Left ventricle myocardium superior (tissue), 1 donor: ENCODE results near the gene PIAS4. TPM values are rescaled to one million over a fixed set of nuclear protein-coding genes. Genes with fewer than 3 reads are reported as not detected.

Source experiments
- ATAC-seq: fragments of 200-7000 bp; cut with Tn5 transposase; one replicate; pipeline ENCODE4 v1.9.1; 2020; ENCODE audit warnings: mild to moderate bottlenecking, moderate library complexity
- DNase-seq: peaks from one replicate; pipeline ENCODE4 v3.0.0-alpha.2; 2020
- intact Hi-C: fragments of 100-400 bp; cut with micrococcal nuclease; formaldehyde crosslinking; loops from one replicate; pipeline ENCODE4 v1.11.0; 2022
- total RNA-seq: library from RNA; stranded (reverse); fragmentation: NEBNext Ultra II Directional; extraction: Animal tissue kit (Norgen Biotek cat#: 25700); gene quantifications from one replicate; pipeline ENCODE4 v1.2.1, GENCODE V29; 2021
- donor health status: DM: no; HTN: yes; CAD: no; lungs with severe emphysema.

Gene PIAS4
- total RNA-seq, 1 donor from 2014 or later = 19.8 TPM

DNA sequence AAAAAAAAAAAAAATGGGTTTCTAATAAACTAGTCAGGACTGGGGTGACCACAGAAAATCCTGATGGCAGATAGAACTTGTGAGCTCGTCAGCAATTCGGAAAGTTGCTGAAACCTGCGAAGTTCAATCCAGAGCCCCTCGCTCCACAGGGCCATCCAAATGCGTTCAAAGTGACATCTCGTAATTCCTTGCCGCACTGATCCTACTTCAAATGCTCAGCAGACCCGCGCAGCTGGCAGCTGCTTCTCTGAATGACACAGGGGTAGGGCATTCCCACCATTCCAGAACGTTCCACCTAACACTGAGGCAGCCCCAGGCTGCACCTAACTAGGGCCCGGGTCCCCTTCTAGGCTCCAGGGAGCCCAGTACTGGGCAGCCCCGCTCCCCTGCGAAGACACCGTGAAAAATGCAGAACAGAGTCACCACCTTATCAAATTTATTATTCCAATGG lies 31.9 kb upstream of the PIAS4 start:
- intact Hi-C loops = no loop called here
- no peak for DNase-seq
- no peak for ATAC-seq

GRCh38 chr19:3976495-3977241 lies 30.9 kb upstream of the PIAS4 start:
- intact Hi-C loops = no loop called here
- no peak for DNase-seq
- ATAC-seq = peak; percentile 16

GRCh38 chr19:3977242-3978143 lies 30.0 kb upstream of the PIAS4 start:
- intact Hi-C loops = no loop called here
- DNase-seq (no peak), ATAC-seq (no peak)

DNA sequence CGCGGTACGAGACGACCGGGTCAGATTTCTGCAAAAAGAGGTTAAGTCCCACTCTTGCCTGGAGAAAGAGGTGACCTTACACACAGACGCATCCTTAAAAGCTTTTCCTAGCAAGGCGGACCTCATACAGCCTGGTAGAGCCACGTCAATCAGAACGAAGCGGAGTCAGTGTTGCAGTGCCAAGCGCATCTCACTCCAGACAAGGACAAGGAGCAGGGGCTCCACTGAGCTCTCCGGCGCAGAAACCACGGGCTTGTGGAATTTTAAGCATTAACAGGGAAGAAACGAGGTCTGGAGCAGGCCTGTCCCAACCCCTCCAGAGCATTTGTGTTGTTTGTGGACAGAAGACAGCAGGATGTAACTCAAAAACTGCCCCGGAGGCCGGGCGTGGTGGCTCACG lies 29.4 kb upstream of the PIAS4 start:
- intact Hi-C loops = no loop called here
- DNase-seq (no peak), ATAC-seq (no peak)

GRCh38 chr19:3979289-3979673 lies 28.3 kb upstream of the PIAS4 start:
- intact Hi-C loops = no loop called here
- DNase-seq (no peak), ATAC-seq (no peak)

DNA sequence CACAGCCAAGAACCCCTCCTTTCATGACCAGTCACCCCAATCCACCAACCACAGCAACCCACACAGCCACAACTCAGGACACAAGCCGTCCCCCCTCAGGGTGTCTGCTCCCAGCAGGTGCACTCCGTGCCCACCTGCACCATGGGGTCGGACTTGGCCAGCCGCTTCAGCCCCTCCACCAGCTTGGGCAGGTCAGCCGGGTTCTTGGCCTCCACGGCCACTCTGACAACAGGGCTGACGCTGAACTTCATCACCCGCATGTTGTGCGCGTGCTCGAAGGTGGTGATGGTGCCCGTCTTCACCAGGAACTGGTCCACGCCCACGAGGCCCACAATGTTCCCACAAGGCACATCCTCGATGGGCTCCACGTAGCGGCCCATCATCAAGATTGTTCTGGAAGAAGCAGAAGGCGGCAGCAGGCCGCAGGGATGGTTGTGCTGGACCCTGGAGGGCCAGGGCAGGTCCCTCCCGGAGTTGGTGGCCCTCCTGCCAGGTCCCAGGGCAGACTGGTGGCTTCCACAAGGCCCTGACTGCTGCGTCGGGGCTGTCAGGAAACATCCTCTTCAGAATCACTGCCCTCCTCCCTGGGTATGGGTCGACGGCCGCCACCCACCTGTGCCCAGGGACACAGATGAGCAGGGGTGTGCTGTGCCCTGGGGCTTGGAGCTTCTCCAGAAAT lies 27.7 kb upstream of the PIAS4 start:
- DNase-seq (no peak), ATAC-seq (no peak)
- intact Hi-C loops = no loop called here

DNA sequence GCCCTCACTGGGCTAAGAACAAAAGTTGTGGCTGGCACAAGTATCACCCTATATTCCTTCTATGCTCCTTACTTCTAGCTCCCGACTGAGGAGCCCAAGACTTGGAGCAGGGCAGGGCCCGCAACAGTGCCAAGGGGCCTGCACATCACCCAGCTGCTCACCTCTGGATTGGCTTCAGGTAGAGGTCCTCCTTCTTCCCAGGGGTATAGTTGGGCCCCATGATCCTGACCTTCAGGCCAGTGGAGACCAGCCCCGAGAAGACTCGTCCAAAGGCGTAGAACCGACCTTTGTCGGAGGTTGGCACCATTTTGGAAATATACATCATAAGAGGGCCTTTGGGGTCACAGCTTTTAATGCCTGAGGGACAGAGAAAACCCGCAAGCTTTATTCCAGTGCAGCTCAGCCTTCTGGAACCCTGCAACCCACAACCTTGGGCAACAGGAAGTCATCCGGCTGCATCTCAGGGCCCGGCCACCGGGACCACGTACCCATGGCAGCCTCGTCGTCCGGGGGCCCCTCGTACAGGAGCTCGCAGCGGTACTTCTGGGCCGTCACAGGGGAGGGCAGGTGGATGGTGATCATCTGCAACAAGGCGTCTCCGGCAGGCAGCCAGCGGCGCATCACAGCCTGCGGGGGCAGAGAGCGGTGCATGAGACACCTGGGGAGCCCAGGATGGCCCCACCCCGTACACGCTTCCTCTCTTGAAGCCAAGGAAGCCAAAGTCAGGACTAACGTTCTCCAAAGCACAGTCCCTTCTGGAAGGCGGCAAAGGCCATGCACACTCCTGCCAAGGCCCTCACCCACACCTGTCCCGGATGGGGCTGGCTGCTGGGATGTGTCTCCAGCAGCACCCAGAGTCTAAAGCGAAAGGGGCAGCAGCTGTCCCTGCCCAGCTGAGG lies 26.9 kb upstream of the PIAS4 start:
- intact Hi-C loops = no loop called here
- DNase-seq = no peak
- no peak for ATAC-seq

- DNase-seq (no peak), ATAC-seq (no peak)
- intact Hi-C loops = no loop called here
These were observed 26.2 kb upstream of the PIAS4 start for GRCh38 chr19:3981373-3981735.

DNA sequence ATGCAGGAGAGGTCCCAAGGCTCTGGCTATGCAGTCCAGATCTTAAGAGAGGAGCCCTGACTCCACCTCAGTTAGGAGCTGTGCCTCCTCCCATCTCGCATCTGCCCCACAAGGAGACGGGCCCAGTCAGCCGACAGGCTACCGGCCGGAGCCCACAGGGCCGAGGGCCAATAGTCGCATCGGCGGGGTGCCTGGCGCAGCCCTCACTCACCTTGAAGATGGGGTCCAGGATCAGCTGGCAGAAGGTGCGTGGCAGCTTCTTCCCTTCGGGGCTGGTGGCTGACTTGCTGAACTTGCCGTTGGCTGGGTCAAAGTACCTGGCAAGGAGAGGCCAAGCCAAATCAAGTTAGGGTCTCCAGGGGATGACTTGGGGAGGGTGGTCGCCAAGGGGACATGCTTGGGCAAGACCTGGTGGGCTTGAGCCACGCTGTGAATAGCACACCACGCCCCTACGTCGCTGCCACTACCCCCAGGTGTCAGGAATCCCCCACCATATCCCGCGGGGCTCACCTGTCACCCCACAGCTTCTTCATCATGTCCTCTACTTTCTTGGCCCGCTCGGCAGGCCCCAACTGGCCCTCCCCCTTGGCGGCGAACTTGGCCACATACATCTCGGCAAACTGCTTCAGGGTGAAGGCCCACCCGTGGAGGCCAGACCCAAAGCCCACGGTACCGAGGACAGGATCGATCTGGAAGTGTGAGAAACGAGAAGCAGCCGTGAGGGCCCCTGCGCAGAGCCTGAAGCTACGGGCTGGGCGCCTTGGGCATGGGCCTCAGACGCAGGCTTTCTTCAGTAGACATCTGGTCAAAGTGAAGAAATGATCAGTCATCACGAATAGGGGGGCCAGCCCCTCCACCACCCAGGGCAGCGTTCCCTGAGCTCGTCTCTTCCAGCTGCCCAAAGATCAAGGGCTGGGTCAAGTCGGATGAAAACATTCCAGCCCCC lies 25.5 kb upstream of the PIAS4 start:
- DNase-seq (no peak), ATAC-seq (no peak)
- intact Hi-C loops = no loop called here

GRCh38 chr19:3982701-3983541 lies 24.6 kb upstream of the PIAS4 start:
- DNase-seq (no peak), ATAC-seq (no peak)
- intact Hi-C loops = no loop called here

DNA sequence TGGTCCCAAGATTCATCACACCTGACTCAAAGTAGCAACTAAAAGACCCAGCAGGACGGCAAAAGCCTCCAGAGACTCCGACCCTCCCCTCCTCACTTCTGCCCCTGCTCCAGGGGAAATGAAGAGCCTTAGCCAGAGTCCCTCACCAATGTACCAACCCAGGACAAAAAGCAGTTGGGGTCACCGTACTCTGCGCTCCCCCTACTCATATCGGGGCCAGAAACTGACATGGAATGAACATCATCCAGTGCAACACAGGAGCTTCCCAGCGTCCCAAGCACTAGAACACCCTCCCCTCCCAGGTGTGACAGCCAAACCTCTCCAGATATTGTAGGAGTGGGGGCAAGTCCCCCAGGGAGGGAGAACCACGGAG lies 24.0 kb upstream of the PIAS4 start:
- intact Hi-C loops = no loop called here
- DNase-seq = no peak

DNA sequence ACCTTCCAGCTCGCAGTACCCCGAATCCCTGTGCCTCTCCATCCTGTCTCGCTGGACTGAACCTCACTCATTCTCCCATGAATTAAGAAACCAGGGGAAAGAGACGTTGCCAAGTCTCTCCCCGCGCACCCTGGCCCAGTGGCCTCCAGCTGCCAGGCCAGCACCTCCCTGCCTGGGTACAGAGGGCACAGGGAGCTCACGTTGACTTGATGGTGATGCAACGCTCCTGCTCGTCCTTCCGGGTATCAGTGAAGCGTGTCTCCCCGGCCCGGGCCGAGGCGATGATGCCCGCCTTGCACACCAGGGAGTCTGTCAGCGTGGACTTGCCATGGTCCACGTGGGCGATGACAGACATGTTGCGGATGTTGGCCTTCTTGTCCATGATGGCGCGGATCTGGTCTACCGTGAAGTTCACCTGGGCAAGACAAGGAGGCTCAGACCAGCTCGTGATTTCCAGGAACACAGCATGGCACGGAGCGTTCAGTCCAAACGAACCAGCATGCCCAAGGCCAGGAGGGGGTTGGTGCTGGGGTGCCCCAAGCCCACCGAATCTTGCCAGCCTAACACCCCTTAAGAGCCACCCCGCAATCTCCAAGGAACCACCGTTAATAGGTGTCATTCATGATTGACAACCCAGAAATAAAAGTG lies 23.5 kb upstream of the PIAS4 start:
- DNase-seq (no peak), ATAC-seq (no peak)
- intact Hi-C loops = no loop called here

More for the DNA sequence above, 24.0 kb upstream of the PIAS4 start:
- ATAC-seq = no peak

GRCh38 chr19:3984584-3984907 lies 23.0 kb upstream of the PIAS4 start:
- ATAC-seq (peak; percentile 2), DNase-seq (no peak)
- intact Hi-C loops = no loop called here

- intact Hi-C loops = no loop called here
- DNase-seq = peak; percentile 94
- ATAC-seq = peak; percentile 78
These were observed 22.5 kb upstream of the PIAS4 start, which contains the start of gene EEF2 for GRCh38 chr19:3984908-3985642. TSS of gene EEF2 (minus strand) at chr19:3985463. CDS start at chr19:3985380, 83 bp downstream.

- ATAC-seq = no peak
- DNase-seq = no peak
- intact Hi-C loops = no loop called here
These were observed 21.8 kb upstream of the PIAS4 start for GRCh38 chr19:3985643-3986259.
